ENCODE measurements around the gene LGALS9. TPM values are rescaled to one million over a fixed set of nuclear protein-coding genes. Genes with fewer than 3 reads are reported as not detected.
A peak's percentile ranks its signal among the peaks of the same experiment; 100 is the strongest.

Gene LGALS9
- total RNA-seq, 1 donor from 2014 or later = 185 TPM

GRCh38 chr17:27588354-27588753 lies 42.6 kb upstream of the LGALS9 start:
- peaks cover 47% of the 10 kb centered on the region for H3K36me3 ChIP-seq
- H3K27me3 ChIP-seq = no peaks in the 10 kb centered on the region
- ATAC-seq = no peak
- H3K27ac ChIP-seq = no peak overlapping the region
- H3K4me3 ChIP-seq = no peak overlapping the region
- intact Hi-C loops (cut with DNase I) = no loop called here
- H3K9me3 ChIP-seq = no peaks in the 10 kb centered on the region
- TF ChIP-seq CTCF (IDR thresholded peaks at IDR 0.05) = no peak
- DNase-seq = no peak
- H3K4me1 ChIP-seq = no peaks in the 10 kb centered on the region

GRCh38 chr17:27590864-27591263 lies 40.1 kb upstream of the LGALS9 start:
- intact Hi-C loops (cut with DNase I) = loop anchor here (10.0 kb wide), 1 partner anchor 136 kb away; the partner anchor contains the start of gene KSR1

GRCh38 chr17:27591986-27592385 lies 39.0 kb upstream of the LGALS9 start:
- ATAC-seq (no peak), DNase-seq (no peak)
- Histone ChIP-seq H3K9me3 (no peaks in the 10 kb centered on the region), H3K4me3 (no peak overlapping the region), H3K27ac (no peak overlapping the region), H3K27me3 (no peaks in the 10 kb centered on the region), H3K36me3 (peaks cover 36% of the 10 kb centered on the region), H3K4me1 (no peaks in the 10 kb centered on the region)
- intact Hi-C loops (cut with DNase I) = loop anchor here (10.0 kb wide), 1 partner anchor 137 kb away; the partner anchor contains the start of gene KSR1
- no peak for TF ChIP-seq CTCF (IDR thresholded peaks at IDR 0.05)

More at GRCh38 chr17:27590864-27591263, 40.1 kb upstream of the LGALS9 start:
- Histone ChIP-seq H3K9me3 (no peaks in the 10 kb centered on the region), H3K36me3 (peaks cover 37% of the 10 kb centered on the region), H3K27me3 (no peaks in the 10 kb centered on the region), H3K4me3 (no peak overlapping the region), H3K4me1 (no peaks in the 10 kb centered on the region), H3K27ac (no peak overlapping the region)
- DNase-seq (no peak), ATAC-seq (no peak)
- TF ChIP-seq CTCF (IDR thresholded peaks at IDR 0.05) = no peak

GRCh38 chr17:27593232-27593856 lies 37.6 kb upstream of the LGALS9 start:
- no peak for DNase-seq

GRCh38 chr17:27593857-27594255 lies 37.1 kb upstream of the LGALS9 start:
- ATAC-seq (no peak), DNase-seq (no peak)
- no peak for TF ChIP-seq CTCF (IDR thresholded peaks at IDR 0.05)
- H3K27me3 ChIP-seq = no peaks in the 10 kb centered on the region
- H3K4me3 ChIP-seq = no peak overlapping the region
- intact Hi-C loops (cut with DNase I) = loop anchor here (10.0 kb wide), 1 partner anchor 139 kb away; the partner anchor contains the start of gene KSR1
- no peak overlapping the region for H3K27ac ChIP-seq
- no peaks in the 10 kb centered on the region for H3K4me1 ChIP-seq
- peaks cover 32% of the 10 kb centered on the region for H3K36me3 ChIP-seq
- no peaks in the 10 kb centered on the region for H3K9me3 ChIP-seq

More at GRCh38 chr17:27593232-27593856, 37.6 kb upstream of the LGALS9 start:
- Histone ChIP-seq H3K4me3 (no peak overlapping the region), H3K36me3 (peaks cover 38% of the 10 kb centered on the region), H3K27ac (no peak overlapping the region), H3K9me3 (no peaks in the 10 kb centered on the region), H3K27me3 (no peaks in the 10 kb centered on the region), H3K4me1 (no peaks in the 10 kb centered on the region)
- ATAC-seq = peak; percentile 41
- TF ChIP-seq CTCF (IDR thresholded peaks at IDR 0.05) = no peak
- intact Hi-C loops (cut with DNase I) = loop anchor here (10.0 kb wide), 1 partner anchor 139 kb away; the partner anchor contains the start of gene KSR1
